ENCODE results near the gene CAPZA1.

DNA sequence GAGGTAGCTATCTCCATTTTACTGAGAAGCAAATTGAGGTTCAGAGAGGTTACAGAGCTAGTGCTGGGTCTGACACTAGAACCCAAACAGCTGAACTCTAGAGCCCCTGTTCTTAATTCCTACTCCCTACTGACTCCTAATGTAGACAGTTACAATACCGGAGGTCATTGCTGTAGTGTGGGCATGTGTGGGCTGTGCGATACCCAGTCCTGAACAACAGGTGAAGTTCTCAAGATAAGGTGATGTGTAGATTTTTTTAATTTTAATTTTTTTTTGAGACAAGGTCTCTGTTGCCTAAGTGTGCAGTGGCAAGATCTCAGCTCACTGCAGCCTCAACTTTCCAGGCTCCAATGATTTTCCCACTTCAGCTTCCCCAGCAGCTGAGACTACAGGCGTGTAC, 88.9 kb downstream of the CAPZA1 start:
- TF ChIP-seq EZH2 (IDR thresholded peaks at IDR 0.05; ENCODE audit: insufficient read depth, poor library complexity, severe bottlenecking) (no peak), EZH2phosphoT487 (IDR thresholded peaks at IDR 0.05; ENCODE audit: insufficient read depth, low read depth) (no peak)

Measured in GM23248 (cell line).